Mesendoderm (in vitro differentiated cells): ENCODE data around the gene HSPA1B.
"Not testable (repeated sequence)": the region's sequence is repeated elsewhere in the genome, so short reads cannot be mapped to it uniquely, and the experiment has no call there.

Source experiments
- DNase-seq: peaks from one replicate; pipeline ENCODE4 v3.0.0; 2013
- H2AK5ac ChIP-seq: 2 replicates; pipeline ENCODE4 v1.6.1; 2013; ENCODE audit warnings: low read length, inconsistent platforms
- H2BK120ac ChIP-seq: 2 replicates; pipeline ENCODE4 v1.6.1; 2013; ENCODE audit warnings: low read depth, mild to moderate bottlenecking, low read length, moderate library complexity, mixed read lengths
- H2BK15ac ChIP-seq: replicated peaks from 2 replicates; pipeline ENCODE4 v1.6.1; 2013; ENCODE audit warnings: low read depth, mild to moderate bottlenecking, moderate library complexity
- H2BK5ac ChIP-seq: 2 replicates; pipeline ENCODE4 v1.6.1; 2013; ENCODE audit warnings: low read length, inconsistent platforms
- H3K18ac ChIP-seq: 2 replicates; pipeline ENCODE4 v1.6.1; 2013; ENCODE audit warnings: mild to moderate bottlenecking, low read length, mixed read lengths
- H3K23ac ChIP-seq: one replicate; pipeline ENCODE4 v1.6.1; 2013; ENCODE audit warnings: low read length
- H3K27ac ChIP-seq: 2 replicates; pipeline ENCODE4 v1.5.1; 2013; ENCODE audit warnings: low read depth, mild to moderate bottlenecking, inconsistent platforms, low read length, moderate library complexity
- H3K27me3 ChIP-seq: 2 replicates; pipeline ENCODE4 v1.6.1; 2013; ENCODE audit warnings: low read length, control low read depth, mild to moderate bottlenecking, inconsistent platforms; ENCODE audit not compliant: insufficient read depth, poor library complexity
- H3K36me3 ChIP-seq: 2 replicates; pipeline ENCODE4 v1.6.1; 2013; ENCODE audit warnings: low read length, inconsistent platforms; ENCODE audit not compliant: control insufficient read depth, insufficient read depth
- H3K4ac ChIP-seq: one replicate; pipeline ENCODE4 v1.6.1; 2013; ENCODE audit warnings: low read depth, mild to moderate bottlenecking, low read length, moderate library complexity
- H3K4me1 ChIP-seq: 2 replicates; pipeline ENCODE4 v1.6.1; 2013; ENCODE audit warnings: low read depth, low read length, inconsistent platforms; ENCODE audit not compliant: control insufficient read depth
- H3K4me2 ChIP-seq: 2 replicates; pipeline ENCODE4 v1.6.1; 2013; ENCODE audit warnings: low read length
- H3K4me3 ChIP-seq: 2 replicates; pipeline ENCODE4 v1.5.1; 2013; ENCODE audit warnings: mild to moderate bottlenecking, low read length
- H3K56ac ChIP-seq: one replicate; pipeline ENCODE4 v1.6.1; 2013; ENCODE audit warnings: low read length
- H3K79me1 ChIP-seq: 2 replicates; pipeline ENCODE4 v1.6.1; 2013; ENCODE audit warnings: low read length, inconsistent platforms
- H3K79me2 ChIP-seq: 2 replicates; pipeline ENCODE4 v1.6.1; 2013; ENCODE audit warnings: mild to moderate bottlenecking, low read length; ENCODE audit not compliant: control insufficient read depth, insufficient read depth
- H3K9ac ChIP-seq: 2 replicates; pipeline ENCODE4 v1.6.1; 2013; ENCODE audit warnings: low read length, inconsistent platforms
- H4K5ac ChIP-seq: one replicate; pipeline ENCODE4 v1.6.1; 2013; ENCODE audit warnings: low read length
- H4K8ac ChIP-seq: one replicate; pipeline ENCODE4 v1.6.1; 2013; ENCODE audit warnings: low read depth, mild to moderate bottlenecking, control low read depth, low read length, moderate library complexity
- WGBS: extraction: QIAGEN DNeasy Blood & Tissue Kit; methylation state at CpG from one replicate; pipeline ENCODE4 v1.1.7; 2013; ENCODE audit warnings: low lambda C conversion rate, missing lambda C conversion rate; ENCODE audit not compliant: insufficient coverage; ENCODE audit errors: extremely low coverage; 5-methylcytosine and 5-hydroxymethylcytosine counted together

The HSPA1B gene

GRCh38 chr6:31795616-31796298 lies 31.8 kb upstream of the HSPA1B start, which contains the start of gene VARS1:
Gene VARS1, minus strand, starts transcription at chr6:31795752. Its CDS starts 535 bp downstream, at chr6:31795217.
- Histone ChIP-seq H4K8ac (no peak within 1 kb of the TSS), H3K27me3 (no peaks in the 10 kb centered on the region), H3K27ac (peak within 1 kb of the TSS; percentile 92), H3K36me3 (peaks cover 4% of the 10 kb centered on the region), H2AK5ac (peak within 1 kb of the TSS; percentile 92), H3K4me3 (peak within 1 kb of the TSS; percentile 98), H3K9ac (peak within 1 kb of the TSS; percentile 100), H3K4me2 (peak within 1 kb of the TSS; percentile 94), H2BK120ac (peak within 1 kb of the TSS; percentile 16), H3K79me1 (peaks cover 9% of the 10 kb centered on the region), H2BK5ac (peak within 1 kb of the TSS; percentile 82), H3K4me1 (peaks cover 2% of the 10 kb centered on the region), H4K5ac (no peak within 1 kb of the TSS), H2BK15ac (no peak within 1 kb of the TSS), H3K4ac (peak within 1 kb of the TSS; percentile 98), H3K79me2 (peaks cover 22% of the 10 kb centered on the region), H3K23ac (peak within 1 kb of the TSS; percentile 89), H3K56ac (peak within 1 kb of the TSS; percentile 99), H3K18ac (peak within 1 kb of the TSS; percentile 20)
- DNase-seq, result peak; percentile 96
- no CpG with 5 or more reads among the region's 75 CpGs for WGBS

DNA sequence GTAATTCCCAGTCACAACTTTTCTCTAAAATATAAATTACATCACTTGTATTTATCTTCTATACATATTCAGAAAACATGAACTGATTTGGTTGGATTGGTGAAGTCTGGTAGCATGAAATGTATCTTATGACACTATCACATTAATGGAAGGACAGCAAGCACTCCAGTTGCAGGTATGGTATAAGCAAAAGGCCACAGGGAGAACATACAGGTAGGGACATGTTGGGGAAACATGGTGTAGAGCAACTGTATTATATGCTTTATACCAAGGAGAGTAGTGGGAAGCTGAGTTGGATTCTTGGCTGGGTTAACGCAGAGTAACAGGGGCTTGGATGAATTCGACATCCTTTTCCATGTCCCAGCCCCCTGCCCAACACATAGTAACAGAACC lies 30.5 kb upstream of the HSPA1B start:
- Histone ChIP-seq H3K23ac (no peak overlapping the region), H3K9ac (no peak overlapping the region), H2BK15ac (no peak overlapping the region), H4K5ac (no peak overlapping the region), H3K4me2 (no peak overlapping the region), H3K27me3 (no peaks in the 10 kb centered on the region), H4K8ac (no peak overlapping the region), H2AK5ac (no peak overlapping the region), H2BK5ac (no peak overlapping the region), H3K79me1 (peaks cover 9% of the 10 kb centered on the region), H3K18ac (no peak overlapping the region), H3K27ac (no peak overlapping the region), H2BK120ac (no peak overlapping the region), H3K36me3 (peaks cover 4% of the 10 kb centered on the region), H3K56ac (no peak overlapping the region), H3K4me3 (no peak overlapping the region), H3K4ac (no peak overlapping the region), H3K79me2 (peaks cover 22% of the 10 kb centered on the region), H3K4me1 (peaks cover 2% of the 10 kb centered on the region)
- DNase-seq, result no peak
- WGBS, result no CpG with 5 or more reads among the region's 2 CpGs

- no peak for DNase-seq
These were observed 29.9 kb upstream of the HSPA1B start for GRCh38 chr6:31797588-31797987.

DNA sequence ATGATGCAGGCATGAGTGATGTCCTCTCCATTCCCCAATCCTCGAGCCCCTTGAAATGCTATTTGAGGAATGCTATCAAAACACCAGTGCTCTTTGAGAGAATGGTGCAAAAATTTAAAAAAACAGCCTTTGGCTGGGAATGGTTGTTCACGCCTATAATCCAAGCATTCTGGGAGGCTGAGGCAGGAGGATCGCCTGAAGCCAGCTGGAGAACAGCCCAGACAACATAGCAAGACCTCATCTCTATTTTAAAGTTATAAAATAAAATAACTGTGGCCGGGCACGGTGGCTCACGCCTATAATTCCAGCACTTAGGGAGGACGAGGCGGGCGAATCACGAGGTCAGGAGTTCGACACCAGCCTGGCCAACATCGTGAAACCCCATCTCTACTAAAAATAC lies 27.8 kb upstream of the HSPA1B start:
- Histone ChIP-seq H3K23ac (no peak overlapping the region), H4K8ac (no peak overlapping the region), H3K79me1 (peaks cover 4% of the 10 kb centered on the region), H3K4ac (no peak overlapping the region), H3K27ac (no peak overlapping the region), H2AK5ac (no peak overlapping the region), H4K5ac (no peak overlapping the region), H3K4me1 (no peaks in the 10 kb centered on the region), H3K27me3 (no peaks in the 10 kb centered on the region), H3K79me2 (peaks cover 6% of the 10 kb centered on the region), H2BK120ac (no peak overlapping the region), H3K56ac (no peak overlapping the region), H2BK15ac (no peak overlapping the region), H3K9ac (no peak overlapping the region), H3K36me3 (peaks cover 2% of the 10 kb centered on the region), H2BK5ac (no peak overlapping the region), H3K4me2 (no peak overlapping the region), H3K4me3 (no peak overlapping the region), H3K18ac (no peak overlapping the region)
- WGBS, result no CpG with 5 or more reads among the region's 12 CpGs
- no peak for DNase-seq

More at GRCh38 chr6:31797588-31797987, 29.9 kb upstream of the HSPA1B start:
- H3K27ac ChIP-seq, result no peak overlapping the region
- no peak overlapping the region for H4K8ac ChIP-seq
- peaks cover 2% of the 10 kb centered on the region for H3K4me1 ChIP-seq
- H2BK120ac ChIP-seq, result no peak overlapping the region
- no peak overlapping the region for H3K4ac ChIP-seq
- H3K23ac ChIP-seq, result no peak overlapping the region
- WGBS, result no CpG with 5 or more reads among the region's 5 CpGs
- peaks cover 22% of the 10 kb centered on the region for H3K79me2 ChIP-seq
- H3K79me1 ChIP-seq, result peaks cover 8% of the 10 kb centered on the region
- H3K36me3 ChIP-seq, result peaks cover 4% of the 10 kb centered on the region
- no peak overlapping the region for H2AK5ac ChIP-seq
- H4K5ac ChIP-seq, result no peak overlapping the region
- no peak overlapping the region for H3K9ac ChIP-seq
- H3K56ac ChIP-seq, result no peak overlapping the region
- no peak overlapping the region for H3K4me3 ChIP-seq
- H2BK15ac ChIP-seq, result no peak overlapping the region
- no peak overlapping the region for H2BK5ac ChIP-seq
- H3K4me2 ChIP-seq, result no peak overlapping the region
- H3K27me3 ChIP-seq, result no peaks in the 10 kb centered on the region
- H3K18ac ChIP-seq, result no peak overlapping the region

DNA sequence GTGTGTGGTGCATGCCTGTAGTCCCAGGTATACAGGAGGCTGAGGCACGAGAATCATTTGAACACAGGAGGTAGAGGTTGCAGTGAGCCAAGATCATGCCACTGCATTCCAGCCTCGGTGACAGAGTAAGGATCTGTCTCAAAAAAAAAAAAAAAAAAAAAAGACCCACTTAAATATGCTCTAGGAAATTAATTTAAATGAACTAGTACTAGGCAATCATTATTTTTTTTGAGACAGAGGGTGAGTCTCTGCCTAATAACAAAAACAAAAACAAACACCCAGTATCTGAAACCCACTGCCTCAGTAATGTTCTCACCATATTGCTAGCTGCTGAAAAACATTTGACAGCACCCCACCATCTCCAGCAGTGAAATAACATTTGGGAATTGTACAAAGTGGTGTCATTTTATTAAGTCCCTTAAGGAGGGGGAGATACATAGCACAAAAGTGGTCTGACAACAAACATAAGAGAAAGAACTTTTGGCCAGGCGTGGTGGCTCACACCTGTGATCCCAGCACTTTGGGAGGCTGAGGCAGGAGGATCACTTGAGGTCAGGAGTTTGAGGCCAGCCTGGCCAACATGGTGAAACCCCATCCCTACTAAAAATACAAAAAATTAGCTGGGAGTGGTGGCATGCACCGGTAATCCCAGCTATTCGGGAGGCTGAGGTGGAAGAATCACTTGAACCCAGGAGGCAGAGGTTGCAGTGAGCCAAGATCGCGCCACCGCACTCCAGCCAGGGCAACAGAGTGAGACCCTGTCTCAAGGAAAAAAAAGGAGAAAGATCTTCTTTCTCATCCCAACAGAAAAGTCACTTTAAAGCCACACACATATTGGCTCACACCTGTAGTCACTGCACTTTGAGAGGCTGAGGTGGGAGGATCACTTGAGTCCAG lies 26.3 kb upstream of the HSPA1B start:
- not testable (repeated sequence) for H2BK15ac ChIP-seq, H4K5ac ChIP-seq, H4K8ac ChIP-seq, H3K4me3 ChIP-seq, H3K36me3 ChIP-seq, H3K4me1 ChIP-seq, H2BK120ac ChIP-seq, H3K56ac ChIP-seq, H2BK5ac ChIP-seq, H3K79me1 ChIP-seq, DNase-seq, H2AK5ac ChIP-seq, H3K27me3 ChIP-seq, H3K9ac ChIP-seq, H3K27ac ChIP-seq, H3K18ac ChIP-seq, H3K23ac ChIP-seq, H3K79me2 ChIP-seq, H3K4me2 ChIP-seq, H3K4ac ChIP-seq
- no CpG with 5 or more reads among the region's 8 CpGs for WGBS
